ENCODE data around the gene DMD.

GRCh38 chrX:32269866-32270265 lies 941.5 kb downstream of the DMD start:
- no peak for TF ChIP-seq CTCF (conservative IDR thresholded peaks at IDR 0.05)
- no peak for TF ChIP-seq EZH2 (IDR thresholded peaks at IDR 0.05; ENCODE audit: low read depth)
